GM19240 (cell line): ENCODE data around the gene PLXDC1.
A peak's percentile ranks its signal among the peaks of the same experiment; 100 is the strongest.
"Not testable (repeated sequence)": the region's sequence is repeated elsewhere in the genome, so short reads cannot be mapped to it uniquely, and the experiment has no call there.

Experiments used
- DNase-seq: peaks from one replicate; pipeline ENCODE4 v3.0.0; 2011; ENCODE audit warnings: low spot score; ENCODE audit not compliant: insufficient read length

Gene PLXDC1

DNA sequence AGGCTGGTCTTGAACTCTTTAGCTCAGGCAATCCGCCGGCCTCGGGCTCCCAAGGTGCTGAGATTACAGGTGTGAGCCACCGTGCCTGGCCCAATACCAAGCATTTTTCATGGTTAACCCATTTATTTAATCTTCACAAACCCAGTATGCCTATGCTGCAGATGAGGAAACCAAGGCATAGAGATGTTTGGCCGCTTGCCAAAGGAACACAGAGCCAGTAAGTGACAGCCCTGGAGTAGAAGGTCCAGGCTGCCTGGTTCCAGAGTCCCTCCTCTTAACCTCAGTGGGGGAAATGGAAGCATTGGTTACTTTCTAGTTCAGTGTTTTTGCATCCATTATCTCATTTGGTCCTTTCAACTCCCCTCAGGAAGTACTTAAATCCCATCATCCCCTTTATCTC, 29.9 kb upstream of the PLXDC1 start:
- no peak for DNase-seq

DNA sequence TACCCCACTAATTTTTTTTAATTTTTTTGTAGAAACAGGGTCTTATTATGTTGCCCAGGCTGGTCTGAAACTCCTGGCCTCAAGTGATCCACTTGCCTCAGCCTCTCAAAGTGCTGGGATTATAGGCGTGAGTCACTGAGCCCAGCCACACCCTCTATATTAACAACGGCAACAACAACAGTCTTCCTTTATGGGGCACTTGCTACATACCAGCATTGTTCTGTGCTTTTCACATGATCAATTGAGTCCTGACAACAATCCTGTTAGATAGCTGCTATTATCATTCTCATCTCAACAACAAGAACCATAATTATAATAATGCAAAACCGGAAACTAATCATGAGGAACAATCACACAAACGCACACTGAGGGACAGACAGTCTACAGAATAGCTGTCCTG, 27.1 kb upstream of the PLXDC1 start:
- DNase-seq: no peak

DNA sequence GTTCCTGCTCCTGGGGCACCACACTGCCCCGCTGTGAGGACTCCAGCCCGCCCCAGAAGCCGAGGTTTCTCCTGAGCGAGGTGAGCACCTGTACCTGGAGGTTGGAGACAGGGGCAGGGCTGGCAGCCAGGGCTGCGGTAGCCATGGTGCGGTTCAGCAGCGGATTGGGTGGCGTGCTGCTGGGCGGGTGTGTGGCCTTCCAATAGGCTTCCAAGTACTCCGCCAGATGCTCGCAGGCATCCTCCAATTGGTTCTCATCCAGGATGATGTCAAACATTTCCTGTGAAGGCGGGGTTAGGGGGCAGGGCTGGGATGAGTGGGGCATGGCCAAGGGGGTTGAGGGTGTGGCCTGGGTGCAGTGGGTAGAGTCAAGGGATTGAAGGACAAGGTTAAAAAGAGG, 25.8 kb upstream of the PLXDC1 start:
- no peak for DNase-seq

DNA sequence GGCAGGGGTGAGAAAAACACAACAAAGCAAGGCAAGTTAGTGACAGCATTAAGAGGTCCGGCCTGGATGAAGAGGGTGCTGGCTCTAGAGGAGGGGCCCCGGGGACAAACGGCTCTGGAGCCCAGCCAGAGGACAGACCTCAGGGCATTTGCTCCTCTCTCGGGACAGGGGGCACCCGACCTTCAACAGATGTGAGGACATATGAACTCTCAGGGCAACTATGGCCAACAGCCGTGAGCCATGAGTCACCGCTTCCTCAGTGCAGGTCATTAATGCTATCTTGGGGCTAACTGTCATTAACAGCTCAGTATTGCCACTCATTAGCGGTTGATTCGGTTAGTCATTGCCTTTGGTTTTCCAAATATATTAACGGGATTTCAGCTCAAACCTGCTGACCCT, 24.3 kb upstream of the PLXDC1 start:
- DNase-seq: no peak

DNA sequence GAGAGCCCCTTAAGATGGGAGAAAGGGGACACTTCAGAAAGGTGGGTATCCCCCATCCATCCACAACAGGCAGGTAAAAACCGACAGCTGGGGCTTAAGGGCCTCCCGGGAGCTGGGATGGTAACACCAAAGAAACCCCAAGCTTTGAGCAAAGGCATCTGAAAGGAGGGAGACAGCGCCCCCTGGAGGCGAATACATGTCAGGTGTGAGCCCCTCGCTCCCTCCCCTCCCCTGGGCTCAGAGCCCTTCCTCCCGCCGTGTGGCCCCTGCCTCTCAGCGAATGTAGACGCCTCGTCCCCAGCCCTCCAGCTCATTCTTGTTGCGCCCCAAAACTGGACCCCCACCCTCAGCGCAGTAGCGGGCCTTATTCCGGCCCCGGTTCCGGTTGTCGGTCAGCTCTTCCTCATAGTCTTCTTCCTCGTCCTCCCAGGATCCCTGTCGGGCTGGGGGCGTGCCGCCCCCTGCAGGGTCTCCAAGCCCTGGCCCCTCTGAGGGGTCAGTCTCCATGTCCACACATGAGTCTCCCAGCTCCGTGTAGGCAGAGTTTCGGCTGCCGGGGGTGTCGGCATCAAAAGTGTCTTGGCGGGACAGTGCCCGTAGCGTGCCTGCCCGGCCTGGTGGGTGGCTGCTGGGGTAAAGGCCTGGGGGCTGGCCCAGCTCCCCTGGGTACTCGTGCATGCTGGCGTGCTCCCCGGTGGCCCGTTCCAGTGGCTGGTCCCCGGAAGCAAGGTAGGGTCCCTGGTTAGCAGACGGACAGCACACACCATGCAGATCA, 23.7 kb upstream of the PLXDC1 start:
- peak; percentile 64 for DNase-seq

DNA sequence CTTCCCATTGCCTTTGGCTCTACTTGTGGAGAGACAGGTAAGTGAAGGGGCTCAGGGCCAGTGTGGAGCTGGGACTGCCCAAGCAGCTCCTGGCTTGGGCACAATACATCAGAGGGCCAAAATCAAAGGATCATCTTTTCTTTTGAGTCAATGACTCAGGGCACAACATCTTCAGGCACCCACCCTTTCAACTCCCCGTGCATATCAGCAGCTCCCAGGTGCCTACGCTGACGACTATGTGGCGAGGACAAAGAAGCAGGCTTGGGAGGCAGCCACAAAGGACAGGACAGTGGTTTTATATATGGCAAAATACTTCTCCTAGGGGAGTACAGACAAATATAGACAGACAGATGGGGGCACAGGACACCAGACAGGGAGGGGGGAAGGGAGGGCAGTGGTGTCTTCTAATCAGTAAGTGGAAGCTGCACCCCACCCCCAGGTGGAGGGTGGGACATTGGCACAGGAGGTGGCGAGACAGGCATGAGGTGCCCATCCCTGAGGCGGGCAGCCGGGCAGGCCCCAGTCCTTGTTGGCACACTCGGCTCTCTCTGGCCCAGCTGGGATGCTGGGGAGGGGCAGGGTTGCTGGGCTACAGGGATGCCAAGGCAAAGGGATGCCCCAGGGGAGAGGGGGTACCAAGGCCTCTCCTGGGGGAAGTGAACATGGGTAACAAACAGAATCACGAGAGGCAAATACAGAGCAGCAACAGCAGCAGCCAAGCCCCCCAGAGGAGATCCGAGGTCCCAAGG, 22.3 kb upstream of the PLXDC1 start:
- no peak for DNase-seq

DNA sequence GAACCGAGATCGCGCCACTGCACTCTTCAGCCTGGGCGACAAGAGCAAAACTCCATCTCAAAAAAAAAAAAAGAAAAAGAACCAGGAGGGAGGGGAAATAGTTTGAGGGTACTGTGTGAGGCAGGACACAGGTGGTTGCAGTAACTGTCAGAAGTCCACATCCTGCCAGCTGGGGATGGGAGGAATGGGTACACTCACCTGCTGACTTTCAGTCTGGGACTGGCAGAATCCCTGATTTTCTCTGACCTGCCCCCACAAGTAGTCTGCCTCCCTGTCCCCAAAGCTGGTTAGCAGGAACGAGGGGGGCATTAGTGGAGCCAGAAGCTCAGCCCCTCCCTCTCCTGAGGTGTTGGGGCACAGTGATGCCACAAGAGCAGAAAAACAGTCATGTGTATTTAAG, 21.6 kb upstream of the PLXDC1 start:
- no peak for DNase-seq

DNA sequence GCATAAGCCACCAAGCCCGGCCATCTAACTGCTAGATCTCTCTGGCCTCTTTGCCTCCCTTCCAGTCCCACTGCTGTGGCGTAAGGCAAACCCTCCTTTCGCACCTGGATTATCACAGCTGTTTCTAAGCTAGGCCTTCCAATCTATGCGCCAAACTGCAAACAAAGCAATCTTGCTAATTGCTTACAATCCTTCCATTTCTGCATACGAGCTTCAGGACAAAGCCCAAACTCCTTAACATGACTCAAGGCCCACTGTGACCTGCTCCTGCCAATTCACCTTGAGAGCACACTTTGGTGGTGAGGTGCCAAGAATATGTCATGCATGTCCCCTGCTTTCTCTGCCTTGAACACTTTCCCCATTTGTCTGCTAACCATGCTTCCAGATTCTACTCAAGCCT, 20.5 kb upstream of the PLXDC1 start:
- no peak for DNase-seq

DNA sequence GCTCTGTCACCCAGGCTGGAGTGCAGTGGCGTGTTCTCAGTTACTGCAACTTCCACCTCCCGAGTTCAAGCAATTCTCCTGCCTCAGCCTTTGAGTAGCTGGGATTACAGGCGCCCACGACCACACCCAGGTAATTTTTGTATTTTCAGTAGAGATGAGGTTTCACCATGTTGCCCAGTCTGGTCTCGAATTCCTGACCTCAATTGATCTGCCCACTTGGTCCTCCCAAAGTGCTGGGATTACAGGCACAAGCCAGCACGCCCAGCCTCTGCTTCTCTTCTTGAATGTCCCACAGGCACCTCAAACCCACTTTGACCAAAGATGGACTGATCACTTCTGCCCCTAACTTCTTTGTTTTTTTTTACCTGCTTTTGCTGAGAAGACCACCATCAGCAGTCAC, 19.1 kb upstream of the PLXDC1 start:
- no peak for DNase-seq

DNA sequence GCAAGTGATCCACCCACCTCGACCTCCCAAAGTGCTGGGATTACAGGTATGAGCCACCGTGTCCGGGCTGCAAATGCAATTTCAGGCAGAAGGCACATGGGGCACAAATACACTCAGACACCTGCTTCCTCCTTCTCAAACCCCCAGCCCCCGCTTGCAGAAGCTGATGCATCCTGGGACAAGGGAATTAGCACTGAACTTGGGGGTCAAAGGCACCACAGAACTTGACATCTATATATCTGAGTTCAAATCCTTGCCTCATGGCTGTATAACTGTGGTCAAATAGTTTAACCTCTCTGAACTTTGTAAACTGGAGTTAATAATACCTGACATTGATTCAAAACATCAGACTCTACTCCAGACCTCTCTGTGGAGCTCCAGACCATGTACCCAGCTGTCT, 18.7 kb upstream of the PLXDC1 start:
- DNase-seq: no peak

DNA sequence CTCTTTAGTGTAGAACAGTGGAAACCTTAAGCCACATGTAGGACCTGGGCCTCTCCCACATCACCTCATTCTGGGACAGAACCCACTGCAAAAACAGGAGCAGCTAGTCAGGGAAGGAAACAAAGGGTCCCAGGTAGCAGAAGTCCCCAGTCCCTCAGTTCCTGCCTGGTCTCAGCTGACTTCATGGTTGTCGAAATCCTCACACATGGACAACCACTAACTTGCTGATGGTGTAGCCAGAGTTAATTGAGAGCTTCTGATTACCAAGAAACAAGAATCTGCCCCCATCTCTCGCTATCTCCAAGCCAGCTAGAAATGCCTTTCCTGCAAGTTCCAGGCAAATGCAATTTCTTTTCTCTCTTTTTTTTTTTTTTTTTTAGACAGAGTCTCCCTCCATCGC, 18.1 kb upstream of the PLXDC1 start:
- no peak for DNase-seq

DNA sequence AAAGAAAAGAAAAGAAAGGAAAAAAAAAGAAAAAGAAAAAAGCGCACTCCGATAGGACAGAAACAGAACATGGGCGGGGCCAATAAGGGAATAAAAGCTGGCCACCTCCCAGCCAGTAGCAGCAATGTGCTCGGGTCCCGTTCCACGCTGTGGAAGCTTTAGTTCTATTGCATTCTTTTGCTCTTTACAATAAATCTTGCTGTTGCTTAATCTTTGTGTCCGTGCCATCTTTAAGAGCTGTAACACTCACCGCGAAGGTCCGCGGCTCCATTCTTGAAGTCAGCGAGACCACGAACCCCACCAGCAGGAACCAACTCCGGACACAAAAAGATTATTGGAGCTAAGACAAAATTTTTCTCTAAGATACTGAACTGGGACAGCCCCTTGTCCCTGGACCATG, 17.7 kb upstream of the PLXDC1 start:
- no peak for DNase-seq

DNA sequence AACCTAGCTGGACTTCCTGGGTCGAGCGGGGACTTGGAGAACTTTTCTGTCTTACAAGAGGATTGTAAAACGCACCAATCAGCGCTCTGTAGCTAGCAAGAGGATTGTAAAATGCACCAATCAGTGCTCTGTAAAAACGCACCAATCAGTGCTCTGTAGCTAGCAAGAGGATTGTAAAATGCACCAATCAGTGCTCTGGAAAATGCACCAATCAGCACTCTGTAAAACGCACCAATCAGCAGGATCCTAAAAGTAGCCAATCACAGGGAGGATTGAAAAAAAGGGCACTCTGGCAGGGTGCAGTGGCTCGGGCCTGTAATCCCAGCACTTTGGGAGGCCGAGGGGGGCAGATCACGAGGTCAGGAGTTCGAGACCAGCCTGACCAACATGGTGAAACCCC, 17.1 kb upstream of the PLXDC1 start:
- not testable (repeated sequence) for DNase-seq

DNA sequence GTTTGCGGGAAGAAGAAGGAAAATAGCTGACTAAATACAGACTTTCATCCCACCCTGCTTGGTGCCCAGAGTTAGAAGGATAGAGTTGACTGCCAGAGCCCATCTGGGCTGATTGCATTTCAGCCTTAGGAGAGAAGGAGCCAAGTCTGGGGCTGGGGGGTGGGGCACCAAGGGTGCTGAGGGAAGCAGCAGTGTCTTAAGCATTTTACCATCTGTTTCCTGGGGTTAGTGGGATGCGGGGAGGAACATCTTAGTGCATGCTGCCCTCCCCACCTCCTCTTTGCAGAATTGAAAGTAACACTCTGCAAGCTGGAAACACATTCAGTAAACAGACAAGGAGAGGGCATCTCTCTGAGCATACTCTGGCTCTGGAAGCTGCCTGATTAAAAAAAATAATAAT, 16.0 kb upstream of the PLXDC1 start:
- no peak for DNase-seq

DNA sequence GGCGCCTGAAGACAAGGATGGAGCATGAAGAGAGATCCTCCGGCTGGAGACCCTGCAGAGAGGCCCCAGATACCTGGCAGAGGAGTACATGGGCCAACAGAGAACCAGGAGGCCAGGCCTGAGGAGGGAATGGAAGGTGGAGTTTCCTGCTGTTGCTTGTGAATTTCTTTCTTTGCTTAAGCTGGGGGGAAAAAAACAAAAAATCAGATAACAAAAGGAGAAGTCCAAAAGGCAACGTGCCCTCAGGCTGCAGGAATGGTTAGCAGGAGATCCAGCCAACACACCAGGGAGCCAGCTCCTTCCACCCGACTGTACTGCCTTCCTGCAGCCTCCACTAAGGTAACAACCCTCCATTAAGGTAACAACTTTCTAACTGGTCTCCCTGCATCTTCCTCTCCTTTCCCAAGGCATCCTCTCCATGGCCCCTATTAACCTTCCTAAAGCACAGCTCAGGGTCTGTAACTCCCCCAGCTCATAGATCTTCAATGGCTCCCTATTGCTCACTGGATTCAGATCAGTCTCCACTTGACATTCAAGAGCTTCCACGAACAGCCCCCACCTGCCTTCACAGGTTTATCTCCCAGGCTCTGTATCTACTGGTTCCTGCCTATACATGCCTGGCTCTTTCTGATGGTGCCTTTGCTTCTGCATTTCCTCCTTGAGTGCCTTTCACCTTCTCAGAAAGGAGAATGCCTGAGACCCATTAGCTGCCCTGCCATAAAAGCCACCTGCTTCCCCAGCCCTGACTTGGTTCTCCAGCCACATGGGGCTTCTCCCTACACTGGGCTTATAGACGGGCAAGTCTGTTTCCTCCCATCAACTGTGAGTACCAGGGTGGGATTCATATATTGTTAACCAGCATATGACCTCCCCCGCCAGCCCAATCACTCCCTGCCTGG, 15.2 kb upstream of the PLXDC1 start:
- no peak for DNase-seq

DNA sequence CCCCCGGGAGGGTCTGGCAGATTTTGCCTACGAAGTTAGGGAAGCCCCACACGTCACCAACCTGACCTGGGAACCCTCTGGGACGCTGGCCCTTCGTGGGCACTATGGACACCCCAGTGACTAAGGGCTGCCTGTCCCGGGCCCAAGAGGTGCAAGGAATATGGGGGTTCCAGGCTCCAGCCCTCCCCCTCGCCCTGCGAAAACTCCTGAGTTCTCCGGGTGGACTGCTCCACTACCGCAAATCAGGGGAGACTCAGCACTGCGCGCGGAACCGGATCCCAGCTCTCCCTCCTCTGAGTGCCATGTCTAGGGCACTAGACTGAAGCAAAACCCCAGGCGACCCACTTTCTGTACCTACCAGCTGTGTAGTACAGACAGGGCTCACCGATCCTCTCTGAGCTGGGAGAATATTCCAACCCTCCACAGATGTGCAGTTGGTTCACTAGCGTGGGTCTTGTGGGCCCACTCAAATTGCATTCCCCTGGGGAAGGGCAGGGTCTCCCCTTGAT, 14.5 kb upstream of the PLXDC1 start, which contains the start of gene ARL5C:
Gene ARL5C (minus strand): TSS at position 321 of the 509 bp plus-strand sequence. CDS start 401 bp downstream, outside the sequence.
- DNase-seq: no peak

DNA sequence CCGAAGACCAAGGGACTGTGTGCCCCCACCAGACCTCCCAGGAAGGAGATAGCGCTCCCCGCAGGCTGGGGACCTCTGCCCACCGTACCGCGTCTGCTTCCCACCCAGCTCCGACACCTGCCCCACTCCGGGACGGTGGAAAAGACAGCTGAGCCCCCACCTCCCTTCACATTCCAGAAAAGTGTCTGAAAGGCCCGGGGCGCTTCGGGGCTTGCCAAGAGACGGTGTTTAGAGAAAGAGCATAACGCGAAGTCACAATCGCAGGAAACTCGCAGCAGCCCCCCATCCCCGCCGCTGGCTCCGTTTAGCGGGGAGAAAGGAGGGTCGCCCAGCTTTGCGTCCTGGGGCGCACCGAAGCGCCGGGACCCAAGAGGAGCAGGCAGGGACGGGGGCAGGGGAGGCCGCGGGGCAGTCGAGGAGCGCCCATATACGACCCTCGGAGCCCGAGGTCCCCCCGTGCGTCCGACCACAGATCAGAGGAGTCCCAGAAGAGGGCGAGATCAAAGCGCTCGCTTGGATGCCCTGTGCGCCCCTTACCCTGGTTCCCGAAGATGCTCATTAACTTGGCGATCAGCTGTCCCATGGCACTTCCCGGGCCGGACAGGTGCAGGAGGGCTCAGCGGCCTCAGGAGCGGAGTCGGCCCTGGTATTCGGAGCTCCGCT, 13.9 kb upstream of the PLXDC1 start:
- DNase-seq: no peak

DNA sequence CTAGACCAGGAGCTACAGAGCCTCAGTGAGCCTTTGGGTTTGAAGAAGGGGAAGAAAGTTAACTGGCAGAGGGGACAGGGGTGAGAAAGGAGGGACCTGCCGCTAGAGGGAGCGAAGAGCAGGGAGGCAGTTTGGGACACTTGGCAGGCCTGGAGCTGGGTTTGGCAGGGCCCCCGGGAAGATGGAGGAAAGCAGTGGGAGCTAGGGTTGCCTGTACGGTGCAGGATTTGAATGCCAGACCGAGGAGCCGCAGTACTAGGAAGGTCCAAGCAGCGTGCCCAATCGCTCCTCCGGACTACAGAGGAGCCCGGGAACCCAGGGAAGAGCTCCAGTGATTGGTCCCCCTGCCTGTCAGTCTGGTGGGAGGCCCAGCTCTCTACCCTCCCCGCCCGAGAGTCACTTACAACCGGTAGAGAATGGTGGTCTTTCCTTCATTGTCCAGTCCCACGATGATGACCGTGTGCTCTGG, 13.3 kb upstream of the PLXDC1 start:
- DNase-seq: peak; percentile 92

DNA sequence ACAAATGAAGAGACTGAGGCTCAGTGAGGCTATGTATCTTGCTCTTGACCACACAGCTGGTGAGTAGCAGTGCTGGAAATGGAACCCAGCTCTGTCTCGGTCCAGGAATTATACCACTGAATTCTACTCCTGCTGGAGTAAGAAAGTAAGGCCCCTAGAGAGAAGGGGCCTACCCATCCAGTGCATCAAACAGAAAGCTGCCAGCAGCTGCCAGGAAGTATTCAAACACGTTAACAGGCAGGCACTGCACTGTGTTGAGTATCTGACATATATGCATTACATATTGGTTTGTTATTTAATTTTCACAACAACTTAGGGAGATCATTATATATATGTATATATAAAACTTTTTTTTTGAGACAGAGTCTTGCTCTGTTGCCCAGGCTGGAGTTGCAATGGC, 10.5 kb upstream of the PLXDC1 start:
- DNase-seq: no peak

DNA sequence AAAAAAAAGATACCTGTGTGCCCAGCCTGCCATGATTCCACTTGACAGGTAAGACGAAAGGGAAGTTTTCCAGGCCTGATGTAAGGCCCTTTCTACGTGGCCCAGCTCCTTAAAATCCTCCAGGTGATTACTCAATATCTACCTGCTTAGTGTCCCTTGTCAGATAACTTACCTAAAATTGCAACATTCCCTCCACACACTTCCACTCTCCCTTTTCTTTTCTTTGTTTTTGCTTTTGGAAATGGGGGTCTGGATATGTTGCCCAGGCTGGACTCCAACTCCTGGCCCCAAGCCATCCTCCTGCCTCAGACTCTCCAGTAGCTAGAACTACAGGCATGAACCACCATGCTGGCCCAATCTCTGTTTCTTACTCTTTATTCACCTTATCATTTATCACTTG, 7.2 kb upstream of the PLXDC1 start:
- DNase-seq: no peak

DNA sequence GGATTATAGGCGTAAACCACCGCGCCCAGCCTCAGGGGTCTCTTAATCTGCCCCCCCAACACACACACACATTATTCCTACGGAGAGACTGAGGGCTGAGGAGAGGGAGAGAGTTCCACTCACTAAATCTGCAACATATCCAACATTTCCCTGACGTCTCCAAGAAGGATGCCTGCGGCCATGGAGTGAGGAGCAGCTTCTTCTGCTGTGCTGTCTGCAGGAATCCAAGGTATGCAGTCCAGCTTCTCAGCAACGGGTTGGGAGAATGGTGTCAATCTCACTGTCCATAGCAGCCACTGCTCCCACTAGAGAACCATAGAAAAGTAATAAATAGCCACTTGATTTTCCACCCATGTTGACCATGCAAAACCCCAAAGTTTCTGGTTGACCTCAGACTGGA, 5.1 kb upstream of the PLXDC1 start:
- no peak for DNase-seq
